Stimulated activated CD8-positive, alpha-beta memory T cell treated with anti-CD3 and anti-CD28 coated beads, Interleukin-4, amount 100 ng/mL, for 24 hours (primary cell): Measurements from ENCODE around the gene SS18.

Experiments
- DNase-seq: peaks from one replicate; pipeline ENCODE4 v3.0.0-alpha.2; 2020; ENCODE audit warnings: low read depth

The SS18 gene

DNA sequence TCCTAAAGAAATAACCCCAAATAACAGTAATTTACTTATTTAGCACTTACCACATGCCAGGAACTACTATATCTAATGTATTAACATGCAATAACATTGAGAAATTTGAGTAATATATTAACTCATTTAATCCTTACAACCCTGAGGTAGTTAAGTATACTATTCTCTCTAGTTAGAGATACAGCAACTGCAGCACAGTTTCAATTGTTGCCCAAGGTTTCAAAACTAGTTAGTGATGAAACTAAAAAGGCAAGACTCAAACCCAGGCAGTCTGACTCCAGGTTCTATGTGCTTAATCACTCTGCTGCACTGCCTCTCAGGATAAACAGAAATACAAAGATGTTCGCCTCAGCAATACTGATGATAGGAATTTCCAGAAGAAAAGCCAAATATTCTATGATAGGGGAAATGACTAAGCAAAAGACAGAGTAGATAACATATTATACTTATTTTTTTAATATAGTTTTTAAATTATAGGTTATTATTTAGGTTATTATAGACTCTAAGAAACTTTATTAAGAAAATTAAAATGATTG lies 88.0 kb downstream of the SS18 start:
- DNase-seq: no peak

- no peak for DNase-seq
These were observed 92.0 kb downstream of the SS18 start for GRCh38 chr18:25998461-25998860.

- no peak for DNase-seq
These were observed 97.8 kb downstream of the SS18 start for GRCh38 chr18:25992566-25992965.

DNA sequence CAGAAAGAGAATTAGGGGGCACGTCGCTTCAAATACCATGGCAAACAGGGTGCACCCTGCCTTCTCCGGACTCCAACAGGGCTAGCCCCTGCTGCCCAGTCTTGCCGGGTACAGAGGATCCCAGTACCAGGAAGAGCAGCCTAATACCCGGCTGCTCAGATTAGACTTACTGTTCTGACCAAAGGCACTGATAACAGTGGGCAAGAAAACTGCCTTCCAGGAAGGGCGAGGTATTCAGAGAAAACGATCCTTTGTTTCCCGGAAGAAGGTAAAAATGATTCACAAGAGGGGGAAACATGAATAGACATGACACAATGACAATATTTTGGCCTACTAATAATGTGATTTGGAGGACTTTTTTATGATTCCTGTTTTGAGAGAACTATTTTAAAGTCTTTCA lies 99.9 kb downstream of the SS18 start:
- no peak for DNase-seq

DNA sequence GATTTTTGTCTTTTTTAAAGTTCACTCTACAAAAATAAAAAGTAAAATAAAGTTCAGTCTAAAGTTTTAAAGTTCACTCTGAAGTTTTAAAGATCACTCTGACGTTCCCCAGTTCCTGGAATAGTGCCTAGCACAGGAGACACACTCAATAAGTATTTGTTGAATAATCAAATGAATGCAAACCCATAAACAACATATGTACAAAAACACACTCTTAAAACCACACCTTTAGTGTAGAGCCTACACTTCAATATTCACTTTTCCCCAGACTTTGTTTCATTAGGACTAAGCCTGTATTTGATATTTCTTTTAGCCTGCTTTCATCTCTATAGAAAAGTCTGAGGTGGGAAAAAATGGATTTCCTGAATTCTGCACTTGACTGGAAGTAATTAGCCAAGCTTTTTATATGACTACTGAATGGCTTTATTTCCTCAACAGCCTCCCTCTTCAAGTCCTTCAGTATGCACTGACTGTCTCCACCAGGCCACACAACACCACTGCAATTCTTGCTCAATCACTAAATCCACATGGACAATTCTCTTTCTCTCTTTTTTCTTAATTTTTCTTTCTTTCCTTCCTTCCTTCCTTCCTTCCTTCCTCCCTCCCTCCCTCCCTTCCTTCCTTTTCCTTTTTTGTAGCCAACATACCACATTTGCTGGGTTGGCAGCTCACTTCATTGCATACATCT lies 104.6 kb downstream of the SS18 start:
- DNase-seq: no peak

DNA sequence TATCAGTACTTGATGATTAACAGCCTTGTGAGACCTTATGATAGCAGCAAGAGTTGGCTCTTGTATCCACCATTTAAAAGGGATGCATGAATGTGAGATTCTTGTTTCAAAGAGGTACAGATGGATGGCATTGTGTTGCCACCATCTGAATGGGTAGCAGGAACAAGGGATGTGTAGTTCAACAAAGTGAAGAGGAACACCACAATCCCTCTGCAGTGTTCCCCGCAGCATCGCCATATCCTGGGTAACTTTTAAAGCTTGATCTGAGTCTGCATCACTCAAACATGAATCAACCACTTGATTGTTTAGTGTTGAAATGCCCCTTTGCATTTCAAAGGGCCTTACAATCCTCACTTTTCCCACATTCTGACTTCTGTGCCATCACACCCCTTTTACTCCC lies 106.7 kb downstream of the SS18 start:
- no peak for DNase-seq

GRCh38 chr18:25982961-25983360 lies 107.5 kb downstream of the SS18 start:
- DNase-seq: no peak

DNA sequence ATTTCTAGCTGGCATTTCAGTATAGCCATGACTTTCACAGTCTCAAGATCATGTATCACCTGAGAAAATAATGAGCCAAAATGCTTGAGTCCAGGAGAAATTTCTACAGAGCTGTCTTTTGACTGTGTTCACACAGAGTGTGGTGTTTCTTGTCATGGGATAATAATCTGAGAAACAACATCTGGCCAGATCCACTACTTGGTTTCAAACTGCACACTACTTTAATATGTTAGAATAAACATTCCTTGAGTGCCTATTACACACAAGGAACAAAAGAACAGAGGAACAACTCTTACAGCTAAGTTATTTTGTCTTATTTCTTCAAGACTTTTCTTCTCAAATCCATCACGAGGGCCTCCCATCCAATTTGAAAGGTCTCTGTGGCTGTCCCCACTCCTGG lies 108.3 kb downstream of the SS18 start:
- DNase-seq: no peak

GRCh38 chr18:25979369-25980040 lies 110.9 kb downstream of the SS18 start:
- no peak for DNase-seq

GRCh38 chr18:25976554-25976953 lies 113.9 kb downstream of the SS18 start:
- DNase-seq: no peak

GRCh38 chr18:25974630-25975077 lies 115.8 kb downstream of the SS18 start:
- no peak for DNase-seq
